T-cell (primary cell): Measurements from ENCODE around the gene MYG1. TPM values are rescaled to one million over a fixed set of nuclear protein-coding genes. Genes with fewer than 3 reads are reported as not detected.

Experiments
- ATAC-seq, 4 experiments: fragments of 200-7000 bp in 3 of 4; fragments of 150-1000 bp in 1 of 4; cut with Tn5 transposase; replicated peaks in 1 of 4; 1 replicate in 3 of 4; 2 replicates in 1 of 4; pipeline ENCODE4 v1.10.0; 2021; ENCODE audit warnings: moderate library complexity in 3 of 4, mild to moderate bottlenecking in 2 of 4, moderate number of reproducible peaks in 1 of 4
- CTCF ChIA-PET, 2 donors: fragments of 300-600 bp; sonication (Branson Sonifier 250); formaldehyde crosslinking; loops; one replicate each; lab custom pipeline; 2022; ENCODE audit warnings: antibody characterized with exemption in 2 of 2; lab: Charles Lee
- POLR2A ChIA-PET, 2 donors: fragments of 300-600 bp; sonication (Branson Sonifier 250); formaldehyde crosslinking; loops; one replicate each; lab custom pipeline; 2022; ENCODE audit warnings: antibody characterized with exemption in 2 of 2; lab: Charles Lee
- DNase-seq, 35 experiments: peaks; one replicate each; pipeline versions ENCODE4 v3.0.0 to v3.0.0-alpha.2; 2013 to 2023
- H3K27ac ChIP-seq: one replicate; pipeline ENCODE4 v1.5.1; 2013; ENCODE audit warnings: low read length
- H3K27me3 ChIP-seq, 2 experiments: replicated peaks in 1 of 2; 1 replicate in 1 of 2; 2 replicates in 1 of 2; pipeline versions ENCODE4 v1.6.1 to v1.7.0; 2013; ENCODE audit warnings: low read length in 1 of 2, mixed read lengths in 1 of 2; ENCODE audit not compliant: control insufficient read depth in 2 of 2, insufficient read depth in 2 of 2; ENCODE audit errors: extremely low read depth in 1 of 2
- H3K36me3 ChIP-seq, 2 donors: 1 replicate in 1 of 2; 2 replicates in 1 of 2; pipeline versions ENCODE4 v1.6.1 to v1.7.0; 2013; ENCODE audit warnings: low read length in 1 of 2; ENCODE audit not compliant: control insufficient read depth in 2 of 2, insufficient read depth in 1 of 2; ENCODE audit errors: extremely low read depth in 1 of 2
- H3K4me1 ChIP-seq, 2 experiments: 1 replicate in 1 of 2; 2 replicates in 1 of 2; pipeline versions ENCODE4 v1.6.1 to v1.7.0; 2013; ENCODE audit warnings: low read length in 2 of 2, mixed read lengths in 1 of 2; ENCODE audit not compliant: insufficient read depth in 2 of 2, control insufficient read depth in 1 of 2; ENCODE audit errors: extremely low read depth in 1 of 2
- H3K4me3 ChIP-seq, 2 donors: 1 replicate in 1 of 2; 2 replicates in 1 of 2; pipeline versions ENCODE4 v1.5.1 to v1.7.0; 2013; ENCODE audit warnings: mild to moderate bottlenecking in 2 of 2, low read length in 1 of 2, moderate library complexity in 1 of 2; ENCODE audit not compliant: control insufficient read depth in 1 of 2; ENCODE audit errors: extremely low read depth in 1 of 2
- H3K9me3 ChIP-seq: 2 replicates; pipeline ENCODE4 v1.7.0; 2013
- H3K27ac Mint-ChIP-seq, 2 donors: one replicate each; pipeline ENCODE4 v1.8.0; 2020 to 2021; ENCODE audit warnings: mild to moderate bottlenecking in 2 of 2, mixed read lengths in 2 of 2
- H3K27me3 Mint-ChIP-seq, 2 donors: one replicate each; pipeline ENCODE4 v1.8.0; 2021 to 2022; ENCODE audit warnings: mixed read lengths in 2 of 2
- H3K36me3 Mint-ChIP-seq: one replicate; pipeline ENCODE4 v1.8.0; 2021; ENCODE audit warnings: mixed read lengths
- H3K4me1 Mint-ChIP-seq, 3 donors: one replicate each; pipeline ENCODE4 v1.8.0; 2020 to 2022; ENCODE audit warnings: mixed read lengths in 3 of 3, mild to moderate bottlenecking in 1 of 3
- H3K4me3 Mint-ChIP-seq, 3 donors: one replicate each; pipeline ENCODE4 v1.8.0; 2020 to 2022; ENCODE audit warnings: mild to moderate bottlenecking in 3 of 3, mixed read lengths in 3 of 3, moderate library complexity in 3 of 3
- H3K9me3 Mint-ChIP-seq, 3 donors: one replicate each; pipeline ENCODE4 v1.8.0; 2020 to 2022; ENCODE audit warnings: mixed read lengths in 3 of 3
- WGBS: methylation state at CpG from one replicate; pipeline ENCODE4 v1.1.5; 2013; ENCODE audit warnings: missing lambda C conversion rate; ENCODE audit not compliant: insufficient coverage; 5-methylcytosine and 5-hydroxymethylcytosine counted together
- total RNA-seq, 35 experiments: library from RNA in 6 of 35; stranded (reverse) in 6 of 35; fragments of 120-200 nt in 1 of 35; gene quantifications; one replicate each; pipeline versions ENCODE4 v1.2.1 to v1.2.4 and lab custom pipeline; 2013 to 2026

The MYG1 gene
- total RNA-seq, 5 donors from 2014 or later (not counting 1 experiment from before 2014, with no cell fraction given) = 34.0 to 68.4 (median 63.9) TPM

- Mint-ChIP-seq H3K9me3 (no peaks in the 10 kb centered on the region), H3K4me1 (peaks cover 6 to 7% (median 6%) of the 10 kb centered on the region in 3 donors), H3K27me3 (no peaks in the 10 kb centered on the region), H3K27ac (no peak overlapping the region), H3K4me3 (no peak overlapping the region), H3K36me3 (no peaks in the 10 kb centered on the region)
- H3K36me3 ChIP-seq = no peaks in the 10 kb centered on the region
- WGBS = no CpG with 5 or more reads among the region's 3 CpGs
- H3K4me1 ChIP-seq = peaks cover 0 to 6% of the 10 kb centered on the region in 2 experiments
- H3K27ac ChIP-seq = no peak overlapping the region
- H3K9me3 ChIP-seq = no peaks in the 10 kb centered on the region
- DNase-seq = no peak
- ChIA-PET POLR2A (interaction anchor here (0.6 to 0.7 kb wide), 3 partner anchors 23 to 55 kb away, joined by 8 to 10 read pairs (median 9); no protein-coding TSS in a partner anchor), CTCF (interaction anchor here (0.6 to 1.1 kb wide), 7 partner anchors 27 to 1067 kb away, joined by 3 to 9 read pairs (median 4); partner anchors contain the start of genes CSAD (in 1 of the 2) and ZNF740 (in 1 of the 2))
- H3K27me3 ChIP-seq = no peaks in the 10 kb centered on the region
- no peak for ATAC-seq
- no peak overlapping the region for H3K4me3 ChIP-seq
These were observed 55.6 kb downstream of the MYG1 start for GRCh38 chr12:53355121-53355520.

Other genes with a start within 250 kb of the MYG1 start
- 1 to 10 TPM; 2.5 to 5.1 (median 3.0) TPM for gene TNS2, start 249.6 kb upstream of the MYG1 start, total RNA-seq
- gene SPRYD3, start 220.3 kb upstream of the MYG1 start, total RNA-seq = 10 to 100 TPM; 29.3 to 65.0 (median 58.2) TPM
- gene IGFBP6, start 202.0 kb upstream of the MYG1 start, total RNA-seq = 1 to 10 TPM in 1 of 5 donors, under 1 TPM in 2, not detected in 2; 0.67 to 1.4 (median 0.79) TPM
- 1 to 10 TPM in 2 of 5 donors, under 1 TPM in 3; 0.82 to 1.6 (median 0.89) TPM for gene SOAT2, start 196.2 kb upstream of the MYG1 start, total RNA-seq
- 10 to 100 TPM; 36.4 to 94.2 (median 83.9) TPM for gene ZNF740, start 119.0 kb upstream of the MYG1 start, total RNA-seq
- gene CSAD, start 118.8 kb upstream of the MYG1 start, total RNA-seq = 10 to 100 TPM; 48.6 to 69.6 (median 62.3) TPM
- 100 to 1,000 TPM; 247 to 590 (median 469) TPM for gene ITGB7, start 92.4 kb upstream of the MYG1 start, total RNA-seq
- gene RARG, start 67.5 kb upstream of the MYG1 start, total RNA-seq = 10 to 100 TPM; 20.3 to 91.3 (median 74.2) TPM
- gene ESPL1, start 31.4 kb upstream of the MYG1 start, total RNA-seq = 1 to 10 TPM; 1.2 to 2.5 (median 1.6) TPM
- gene PFDN5, start 4.2 kb upstream of the MYG1 start, total RNA-seq = 100 to 1,000 TPM; 591 to 643 (median 612) TPM
- 10 to 100 TPM; 39.3 to 74.6 (median 66.2) TPM for gene AAAS, start 21.9 kb downstream of the MYG1 start, total RNA-seq
- under 1 TPM in 1 of 5 donors, not detected in 4; 0.12 TPM for gene SP7, start 36.7 kb downstream of the MYG1 start, total RNA-seq
- gene SP1, start 80.5 kb downstream of the MYG1 start, total RNA-seq = 100 to 1,000 TPM in 2 of 5 donors, 10 to 100 TPM in 3; 72.7 to 109 (median 96.6) TPM
- gene AMHR2, start 124.2 kb downstream of the MYG1 start, total RNA-seq = under 1 TPM in 1 of 5 donors, not detected in 4; 0.19 TPM
- 100 to 1,000 TPM; 175 to 215 (median 187) TPM for gene PRR13, start 142.0 kb downstream of the MYG1 start, total RNA-seq
- 1,000 to 10,000 TPM in 2 of 5 donors, 100 to 1,000 TPM in 3; 707 to 1,066 (median 764) TPM for gene PCBP2, start 152.4 kb downstream of the MYG1 start, total RNA-seq
- 10 to 100 TPM; 21.4 to 29.9 (median 25.9) TPM for gene MAP3K12, start 199.8 kb downstream of the MYG1 start, total RNA-seq
- 10 to 100 TPM; 31.4 to 44.7 (median 39.1) TPM for gene TARBP2, start 201.6 kb downstream of the MYG1 start, total RNA-seq
- not detected for gene NPFF, start 207.8 kb downstream of the MYG1 start, total RNA-seq